Colonic mucosa (tissue), 4 donors: ENCODE measurements around the gene OLFM3. TPM values are rescaled to one million over a fixed set of nuclear protein-coding genes. Genes with fewer than 3 reads are reported as not detected.

Experiments
- DNase-seq: peaks from one replicate; pipeline ENCODE4 v3.0.0-alpha.2; 2020
- H3K27ac ChIP-seq: fragments of 200-600 bp; one replicate; pipeline ENCODE4 v1.8.0; 2021
- H3K27me3 ChIP-seq: fragments of 200-600 bp; one replicate; pipeline ENCODE4 v1.8.0; 2021
- H3K36me3 ChIP-seq: fragments of 200-600 bp; one replicate; pipeline ENCODE4 v1.8.0; 2021
- H3K4me1 ChIP-seq: fragments of 200-600 bp; one replicate; pipeline ENCODE4 v1.8.0; 2021; ENCODE audit warnings: mild to moderate bottlenecking
- H3K4me3 ChIP-seq: fragments of 200-600 bp; one replicate; pipeline ENCODE4 v1.8.0; 2021
- H3K9ac ChIP-seq, 2 donors: one replicate each; pipeline ENCODE4 v1.7.0; 2013; ENCODE audit warnings: control low read depth in 2 of 2, low read depth in 2 of 2, low read length in 2 of 2
- H3K9me3 ChIP-seq: fragments of 200-600 bp; one replicate; pipeline ENCODE4 v1.8.0; 2021
- CTCF ChIP-seq: fragments of 200-600 bp; IDR thresholded peaks from one replicate; pipeline ENCODE4 v1.8.0; 2022; ENCODE audit warnings: antibody characterized with exemption, mild to moderate bottlenecking
- intact Hi-C: fragments of 100-400 bp; cut with DNase I; formaldehyde crosslinking; loops from one replicate; pipeline ENCODE4 v1.14.1; 2022
- total RNA-seq, 2 donors: library from RNA; stranded (reverse); fragmentation: NEBNext Ultra II Directional in 1 of 2; extraction: Animal tissue kit (Norgen Biotek cat#: 25700) in 1 of 2; gene quantifications; one replicate each; pipeline ENCODE4 v1.2.1, GENCODE V29; 2021
- donor health status: healthy.
- donor health status: DM: no; HTN: no; CAD: no.
- donor health status: DM: no; HTN: no; CAD: no.

Gene OLFM3
- total RNA-seq, 2 donors from 2014 or later: 0.37 TPM; not detected in 1

GRCh38 chr1:101902199-101902598 is 94.5 kb downstream of the OLFM3 start:
- intact Hi-C loops: no loop called here
- no peaks in the 10 kb centered on the region for H3K9me3 ChIP-seq
- no peaks in the 10 kb centered on the region for H3K36me3 ChIP-seq
- H3K4me3 ChIP-seq: no peak overlapping the region
- no peak for DNase-seq
- TF ChIP-seq CTCF: no peak
- H3K9ac ChIP-seq: no peak overlapping the region
- H3K27me3 ChIP-seq: no peaks in the 10 kb centered on the region
- H3K4me1 ChIP-seq: no peaks in the 10 kb centered on the region
- H3K27ac ChIP-seq: no peak overlapping the region

GRCh38 chr1:101898137-101898536 is 98.6 kb downstream of the OLFM3 start:
- Histone ChIP-seq H3K27me3 (no peaks in the 10 kb centered on the region), H3K36me3 (no peaks in the 10 kb centered on the region), H3K9ac (no peak overlapping the region), H3K4me3 (no peak overlapping the region), H3K9me3 (no peaks in the 10 kb centered on the region), H3K4me1 (no peaks in the 10 kb centered on the region), H3K27ac (no peak overlapping the region)
- TF ChIP-seq CTCF: no peak
- no peak for DNase-seq
- intact Hi-C loops: no loop called here

- intact Hi-C loops: no loop called here
- TF ChIP-seq CTCF: no peak
- H3K9me3 ChIP-seq: no peaks in the 10 kb centered on the region
- H3K4me3 ChIP-seq: no peak overlapping the region
- H3K36me3 ChIP-seq: no peaks in the 10 kb centered on the region
- no peak overlapping the region for H3K9ac ChIP-seq
- H3K27ac ChIP-seq: no peak overlapping the region
- H3K4me1 ChIP-seq: no peaks in the 10 kb centered on the region
- DNase-seq: no peak
- H3K27me3 ChIP-seq: no peaks in the 10 kb centered on the region
Observed at GRCh38 chr1:101884621-101885020, 112.1 kb downstream of the OLFM3 start.

GRCh38 chr1:101875891-101876290 is 120.8 kb downstream of the OLFM3 start:
- Histone ChIP-seq H3K9ac (no peak overlapping the region), H3K4me1 (no peaks in the 10 kb centered on the region), H3K27ac (no peak overlapping the region), H3K9me3 (no peaks in the 10 kb centered on the region), H3K27me3 (no peaks in the 10 kb centered on the region), H3K36me3 (no peaks in the 10 kb centered on the region), H3K4me3 (no peak overlapping the region)
- no peak for DNase-seq
- TF ChIP-seq CTCF: no peak
- intact Hi-C loops: no loop called here

- TF ChIP-seq CTCF: no peak
- Histone ChIP-seq H3K27me3 (no peaks in the 10 kb centered on the region), H3K27ac (no peak overlapping the region), H3K36me3 (no peaks in the 10 kb centered on the region), H3K9ac (no peak overlapping the region), H3K4me1 (no peaks in the 10 kb centered on the region), H3K4me3 (no peak overlapping the region), H3K9me3 (no peaks in the 10 kb centered on the region)
- intact Hi-C loops: no loop called here
- DNase-seq: no peak
Observed at GRCh38 chr1:101873672-101874071, 123.1 kb downstream of the OLFM3 start.

GRCh38 chr1:101859941-101860340 is 136.8 kb downstream of the OLFM3 start:
- H3K27me3 ChIP-seq: no peaks in the 10 kb centered on the region
- no peak overlapping the region for H3K4me3 ChIP-seq
- intact Hi-C loops: no loop called here
- no peaks in the 10 kb centered on the region for H3K4me1 ChIP-seq
- no peak for DNase-seq
- H3K27ac ChIP-seq: no peak overlapping the region
- no peaks in the 10 kb centered on the region for H3K9me3 ChIP-seq
- H3K9ac ChIP-seq: no peak overlapping the region
- no peak for TF ChIP-seq CTCF
- no peaks in the 10 kb centered on the region for H3K36me3 ChIP-seq
